CD4-positive, alpha-beta T cell (primary cell): Measurements from ENCODE around the gene NCK2. TPM values are rescaled to one million over a fixed set of nuclear protein-coding genes. Genes with fewer than 3 reads are reported as not detected.
A peak's percentile ranks its signal among the peaks of the same experiment; 100 is the strongest.

Experiments used
- ATAC-seq: fragments of 200-7000 bp; cut with Tn5 transposase; one replicate; pipeline ENCODE4 v1.10.0; 2022; ENCODE audit warnings: mild to moderate bottlenecking; ENCODE audit not compliant: poor library complexity
- CTCF ChIA-PET: fragments of 350-600 bp; sonication (Branson Sonifier 250); formaldehyde crosslinking; loops from one replicate; lab custom pipeline; 2021; ENCODE audit warnings: antibody characterized with exemption, inconsistent platforms; lab: Charles Lee
- POLR2A ChIA-PET: fragments of 350-600 bp; sonication (Branson Sonifier 250); formaldehyde crosslinking; loops from one replicate; lab custom pipeline; 2021; ENCODE audit warnings: antibody characterized with exemption, inconsistent platforms; lab: Charles Lee
- DNase-seq, 14 experiments: peaks; one replicate each; pipeline ENCODE4 v3.0.0-alpha.2; 2013 to 2020; ENCODE audit warnings: mixed read lengths in 2 of 14
- H3K27ac ChIP-seq, 2 donors: one replicate each; pipeline versions ENCODE4 v1.5.1 to v1.7.0; 2013; ENCODE audit warnings: low read length in 2 of 2, low read depth in 1 of 2, mild to moderate bottlenecking in 1 of 2
- H3K27me3 ChIP-seq, 2 experiments: 1 replicate in 1 of 2; 2 replicates in 1 of 2; pipeline versions ENCODE4 v1.6.1 to v1.7.0; 2013; ENCODE audit warnings: low read length in 2 of 2, control low read depth in 1 of 2, mild to moderate bottlenecking in 1 of 2, moderate library complexity in 1 of 2; ENCODE audit not compliant: insufficient read depth in 2 of 2, control insufficient read depth in 1 of 2
- H3K36me3 ChIP-seq: one replicate; pipeline ENCODE4 v1.6.1; 2013; ENCODE audit warnings: low read length, control low read depth; ENCODE audit not compliant: insufficient read depth
- H3K4me1 ChIP-seq: one replicate; pipeline ENCODE4 v1.6.1; 2013; ENCODE audit warnings: low read length, control low read depth; ENCODE audit not compliant: insufficient read depth
- H3K4me3 ChIP-seq: one replicate; pipeline ENCODE4 v1.5.1; 2013; ENCODE audit warnings: mild to moderate bottlenecking, low read length, moderate library complexity
- H3K9me3 ChIP-seq, 2 experiments: 1 replicate in 1 of 2; 2 replicates in 1 of 2; pipeline versions ENCODE4 v1.6.1 to v1.7.0; 2013; ENCODE audit warnings: low read length in 2 of 2, mild to moderate bottlenecking in 2 of 2, control low read depth in 1 of 2, moderate library complexity in 1 of 2; ENCODE audit not compliant: control insufficient read depth in 1 of 2, insufficient read depth in 1 of 2
- H3K27ac Mint-ChIP-seq: one replicate; pipeline ENCODE4 v1.8.0; 2020; ENCODE audit warnings: mixed read lengths
- H3K27me3 Mint-ChIP-seq: one replicate; pipeline ENCODE4 v1.8.0; 2021; ENCODE audit warnings: mixed read lengths
- H3K36me3 Mint-ChIP-seq: one replicate; pipeline ENCODE4 v1.8.0; 2021; ENCODE audit warnings: low read depth, mixed read lengths
- H3K4me1 Mint-ChIP-seq: one replicate; pipeline ENCODE4 v1.8.0; 2021; ENCODE audit warnings: low read depth, mixed read lengths
- H3K4me3 Mint-ChIP-seq: one replicate; pipeline ENCODE4 v1.8.0; 2020; ENCODE audit warnings: mild to moderate bottlenecking, mixed read lengths
- H3K9me3 Mint-ChIP-seq: one replicate; pipeline ENCODE4 v1.8.0; 2020; ENCODE audit warnings: mixed read lengths
- CTCF ChIP-seq: fragments of 200-600 bp; IDR thresholded peaks from one replicate; pipeline ENCODE4 v1.8.0; 2022; ENCODE audit warnings: antibody characterized with exemption, mild to moderate bottlenecking
- intact Hi-C, 2 experiments: fragments of 100-400 bp; cut with DNase I in 1 of 2; cut with micrococcal nuclease in 1 of 2; formaldehyde crosslinking; loops; one replicate each; pipeline versions ENCODE4 v1.15.1 to v1.9.0; 2023 to 2025; cut with DNase I, micrococcal nuclease
- total RNA-seq, 174 experiments: library from RNA in 2 of 174; stranded (reverse) in 2 of 174; gene quantifications; one replicate each; pipeline ENCODE4 v1.2.3 and lab custom pipeline; 2021 to 2026

NCK2 gene
- total RNA-seq, 2 experiments from 2014 or later: 92.1 to 92.3 TPM

- H3K36me3 Mint-ChIP-seq: peaks cover 56% of the 10 kb centered on the region
- peaks cover 97% of the 10 kb centered on the region for H3K4me1 Mint-ChIP-seq
- no peaks in the 10 kb centered on the region for H3K27me3 Mint-ChIP-seq
- H3K27ac Mint-ChIP-seq: peak overlapping the region; percentile 98
- Histone ChIP-seq H3K36me3 (peaks cover 38% of the 10 kb centered on the region), H3K27me3 (no peaks in the 10 kb centered on the region), H3K4me3 (no peak overlapping the region), H3K4me1 (peaks cover 96% of the 10 kb centered on the region), H3K27ac (peak overlapping the region in 1 of 2 donors; percentile 47), H3K9me3 (no peaks in the 10 kb centered on the region)
- ATAC-seq (peak; percentile 56), DNase-seq (peak in 3 of 14 experiments; percentile 42 to 73 (median 69))
- intact Hi-C loops: loop anchor here (2.0 to 10.0 kb wide), 6 partner anchors 15 to 763 kb away; no protein-coding TSS in a partner anchor
- TF ChIP-seq CTCF: peak; percentile 52
- ChIA-PET CTCF (interaction anchor here (0.9 to 2.8 kb wide), 7 partner anchors 11 to 40 kb away, joined by 3 to 8 read pairs (median 3); no protein-coding TSS in a partner anchor), POLR2A (interaction anchor here (0.5 to 2.8 kb wide), 15 partner anchors 14 to 313 kb away, joined by 3 to 19 read pairs (median 3); no protein-coding TSS in a partner anchor)
- peak overlapping the region; percentile 81 for H3K4me3 Mint-ChIP-seq
- no peaks in the 10 kb centered on the region for H3K9me3 Mint-ChIP-seq
Measured at GRCh38 chr2:105782123-105782522, 37.4 kb downstream of the NCK2 start.

GRCh38 chr2:105782646-105783045, 37.9 kb downstream of the NCK2 start:
- Mint-ChIP-seq H3K4me1 (peaks cover 97% of the 10 kb centered on the region), H3K36me3 (peaks cover 56% of the 10 kb centered on the region), H3K27me3 (no peaks in the 10 kb centered on the region), H3K9me3 (no peaks in the 10 kb centered on the region), H3K4me3 (peak overlapping the region; percentile 81), H3K27ac (peak overlapping the region; percentile 98)
- intact Hi-C loops: loop anchor here (2.0 to 10.0 kb wide), 6 partner anchors 14 to 762 kb away; no protein-coding TSS in a partner anchor
- no peak for TF ChIP-seq CTCF
- no peak for ATAC-seq
- Histone ChIP-seq H3K36me3 (peaks cover 41% of the 10 kb centered on the region), H3K9me3 (no peaks in the 10 kb centered on the region), H3K4me3 (peak overlapping the region; percentile 28), H3K27me3 (no peaks in the 10 kb centered on the region), H3K4me1 (peaks cover 96% of the 10 kb centered on the region), H3K27ac (peak overlapping the region; percentile 19 to 47)
- peak in 1 of 14 experiments; percentile 40 for DNase-seq
- ChIA-PET CTCF (interaction anchor here (0.9 to 2.8 kb wide), 8 partner anchors 11 to 137 kb away, joined by 3 to 8 read pairs (median 3); no protein-coding TSS in a partner anchor), POLR2A (interaction anchor here (0.5 to 2.8 kb wide), 21 partner anchors 11 to 314 kb away, joined by 3 to 19 read pairs (median 3); no protein-coding TSS in a partner anchor)

GRCh38 chr2:105783151-105783738, 38.5 kb downstream of the NCK2 start:
- H3K9me3 Mint-ChIP-seq: no peaks in the 10 kb centered on the region
- Histone ChIP-seq H3K4me3 (peak overlapping the region; percentile 28), H3K27ac (peak overlapping the region in 1 of 2 donors; percentile 47)

More at GRCh38 chr2:105783151-105783738, 38.5 kb downstream of the NCK2 start:
- H3K9me3 ChIP-seq: no peaks in the 10 kb centered on the region
- H3K27me3 ChIP-seq: no peaks in the 10 kb centered on the region
- ATAC-seq (peak; percentile 22), DNase-seq (peak in 1 of 14 experiments; percentile 23)
- H3K4me1 ChIP-seq: peaks cover 95% of the 10 kb centered on the region
- peaks cover 40% of the 10 kb centered on the region for H3K36me3 ChIP-seq
- Mint-ChIP-seq H3K4me3 (peak overlapping the region; percentile 81), H3K27ac (peak overlapping the region; percentile 98), H3K27me3 (no peaks in the 10 kb centered on the region), H3K36me3 (peaks cover 56% of the 10 kb centered on the region), H3K4me1 (peaks cover 97% of the 10 kb centered on the region)
- intact Hi-C loops: loop anchor here (2.0 to 10.0 kb wide), 6 partner anchors 14 to 762 kb away; no protein-coding TSS in a partner anchor
- TF ChIP-seq CTCF: no peak
- ChIA-PET POLR2A (interaction anchor here (0.7 to 2.8 kb wide), 19 partner anchors 12 to 314 kb away, joined by 3 to 19 read pairs (median 4); no protein-coding TSS in a partner anchor), CTCF (interaction anchor here (0.9 to 2.8 kb wide), 6 partner anchors 10 to 136 kb away, joined by 3 to 8 read pairs (median 3); no protein-coding TSS in a partner anchor)
